IPS-18c (cell line): Measurements from ENCODE around the gene WDR83.
A peak's percentile ranks its signal among the peaks of the same experiment; 100 is the strongest.

ENCODE experiments used
- H3K4me3 ChIP-seq: 2 replicates; pipeline ENCODE4 v1.7.0; 2013; ENCODE audit warnings: low read depth, mild to moderate bottlenecking, low read length, moderate library complexity; ENCODE audit not compliant: insufficient read depth
- H3K9me3 ChIP-seq: one replicate; pipeline ENCODE4 v1.6.1; 2013; ENCODE audit warnings: mild to moderate bottlenecking, low read length, moderate library complexity; ENCODE audit not compliant: control insufficient read depth, insufficient read depth

The WDR83 gene

GRCh38 chr19:12647490-12648071, 19.0 kb upstream of the WDR83 start:
- H3K4me3 ChIP-seq: peak overlapping the region; percentile 22; the same call in 1 of the 2 replicates
- no peaks in the 10 kb centered on the region for H3K9me3 ChIP-seq

GRCh38 chr19:12648088-12648487, 18.5 kb upstream of the WDR83 start:
- Histone ChIP-seq H3K9me3 (no peaks in the 10 kb centered on the region), H3K4me3 (peak overlapping the region; percentile 22; the same call in 1 of the 2 replicates)

- no peaks in the 10 kb centered on the region for H3K9me3 ChIP-seq
- no peak overlapping the region for H3K4me3 ChIP-seq
Measured at GRCh38 chr19:12649941-12650340, 16.7 kb upstream of the WDR83 start.

DNA sequence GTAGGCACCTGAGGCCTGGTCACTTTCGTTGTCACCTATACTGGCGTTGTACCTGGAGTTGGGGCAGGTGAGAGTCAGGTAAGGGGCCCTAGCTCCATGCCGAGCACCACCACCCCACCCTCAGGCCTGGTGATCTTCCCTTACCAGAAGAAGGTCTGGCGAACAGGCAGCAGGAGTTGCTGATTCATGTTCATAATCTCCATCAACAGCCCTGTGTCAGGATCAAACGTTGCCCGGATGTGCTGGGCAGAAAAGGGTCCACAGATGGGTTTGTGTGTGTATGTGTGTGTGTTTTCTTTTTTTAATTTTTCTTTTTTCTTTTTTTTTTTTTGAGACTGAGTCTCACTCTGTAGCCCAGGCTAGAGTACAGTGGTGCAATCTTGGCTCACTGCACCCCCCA, 14.4 kb upstream of the WDR83 start:
- Histone ChIP-seq H3K9me3 (no peaks in the 10 kb centered on the region), H3K4me3 (no peak overlapping the region)

DNA sequence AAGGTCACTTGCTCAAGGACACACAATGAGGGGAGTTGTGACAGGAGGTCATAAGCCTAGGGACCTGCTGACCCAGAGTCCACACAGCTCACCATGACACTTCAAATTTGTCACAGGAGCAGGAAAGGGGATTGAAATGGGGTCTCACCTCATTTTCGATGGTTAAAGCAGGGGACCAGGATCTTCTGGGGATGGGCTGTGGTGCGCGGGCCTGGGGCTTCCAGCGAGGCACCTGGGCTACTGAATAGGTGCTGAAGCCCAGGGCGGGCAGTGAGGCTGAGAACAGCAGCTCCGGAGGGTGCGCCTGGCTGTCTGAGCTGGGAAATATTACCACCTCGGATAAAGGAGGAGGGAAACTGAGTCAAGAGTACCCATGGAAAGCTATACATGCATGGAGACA, 11.1 kb upstream of the WDR83 start:
- Histone ChIP-seq H3K9me3 (no peaks in the 10 kb centered on the region), H3K4me3 (no peak overlapping the region)

- H3K4me3 ChIP-seq: peak overlapping the region; percentile 11; the same call in 1 of the 2 replicates
- H3K9me3 ChIP-seq: no peaks in the 10 kb centered on the region
Measured at GRCh38 chr19:12656899-12657571, 9.6 kb upstream of the WDR83 start.

- Histone ChIP-seq H3K9me3 (no peaks in the 10 kb centered on the region), H3K4me3 (no peak overlapping the region)
Measured at GRCh38 chr19:12657966-12658365, 8.6 kb upstream of the WDR83 start.

DNA sequence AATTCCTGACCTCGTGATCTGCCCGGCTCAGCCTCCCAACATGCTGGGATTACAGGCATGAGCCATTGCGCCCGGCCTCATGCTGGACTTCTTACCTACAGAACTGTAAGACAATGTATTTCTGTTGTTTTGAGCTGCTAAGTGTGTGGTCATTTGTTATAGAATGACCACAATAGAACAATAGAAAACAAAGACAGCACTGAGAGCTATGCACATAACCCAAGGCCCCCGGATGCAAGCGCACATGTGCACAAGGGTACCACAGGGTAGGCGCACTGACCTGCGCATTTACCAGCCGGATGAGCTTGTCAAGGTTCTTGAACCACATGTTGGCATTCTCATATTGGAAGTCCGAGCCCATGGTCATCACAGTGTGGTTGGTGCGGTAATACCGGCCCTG, 5.6 kb upstream of the WDR83 start:
- no peak overlapping the region for H3K4me3 ChIP-seq

GRCh38 chr19:12664406-12665280, 2.0 kb upstream of the WDR83 start:
- Histone ChIP-seq H3K4me3 (no peak overlapping the region; the same call in 1 of the 2 replicates), H3K9me3 (peaks cover 2% of the 10 kb centered on the region)

More for the DNA sequence above, 5.6 kb upstream of the WDR83 start:
- H3K9me3 ChIP-seq: no peaks in the 10 kb centered on the region

DNA sequence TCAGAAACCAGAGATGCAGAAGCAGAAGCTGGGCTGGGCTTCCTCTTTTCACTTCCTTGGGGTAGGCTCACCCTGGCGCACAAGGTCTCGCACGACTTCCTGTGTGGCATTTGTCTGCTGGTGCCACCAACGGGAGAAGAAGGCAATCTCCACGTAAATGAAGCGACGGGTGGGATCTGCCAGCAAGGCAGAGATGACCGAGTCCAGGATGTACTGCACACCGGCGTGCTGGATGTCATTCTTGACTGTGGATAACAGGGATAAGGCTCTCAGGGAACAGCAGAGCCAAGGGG, 1.4 kb upstream of the WDR83 start:
- Histone ChIP-seq H3K4me3 (no peak overlapping the region), H3K9me3 (peaks cover 2% of the 10 kb centered on the region)

DNA sequence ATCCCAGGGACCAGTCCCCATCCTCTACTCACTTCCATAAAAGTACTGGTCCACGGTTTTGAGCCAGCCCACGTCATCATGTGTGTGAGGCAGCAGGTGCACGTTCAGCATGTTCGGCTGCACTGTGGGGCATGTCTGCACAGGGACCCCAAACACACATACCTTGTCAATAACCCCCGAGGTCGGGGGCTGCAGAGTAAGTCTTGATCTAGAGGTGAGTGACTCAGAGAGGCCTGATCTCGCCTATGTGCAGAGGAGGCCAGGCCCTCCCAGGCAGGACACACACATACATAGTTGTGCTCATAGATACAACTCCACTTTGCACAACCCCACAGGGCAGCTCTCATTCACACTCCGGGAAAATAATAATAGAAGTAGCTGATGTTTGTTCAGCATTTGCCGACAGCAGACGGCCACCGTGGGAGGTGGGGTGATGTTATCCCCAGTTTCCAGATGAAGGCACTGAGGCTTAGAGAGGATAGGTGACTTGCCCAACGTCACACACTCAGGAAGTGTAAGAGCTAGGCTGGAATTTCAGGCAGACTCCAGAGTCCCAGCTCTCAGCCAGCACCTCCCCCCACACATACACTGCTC, 839 bp upstream of the WDR83 start:
- Histone ChIP-seq H3K4me3 (peak overlapping the region; percentile 80), H3K9me3 (peaks cover 2% of the 10 kb centered on the region)

GRCh38 chr19:12667731-12668302, 1.2 kb downstream of the WDR83 start:
- 0 out of 2 replicates have a peak overlapping the region, but pooled peaks have one; percentile 94 for H3K4me3 ChIP-seq

GRCh38 chr19:12668346-12668745, 1.7 kb downstream of the WDR83 start:
- Histone ChIP-seq H3K4me3 (peak overlapping the region; percentile 94), H3K9me3 (peaks cover 2% of the 10 kb centered on the region)

More at GRCh38 chr19:12667731-12668302, 1.2 kb downstream of the WDR83 start:
- H3K9me3 ChIP-seq: peaks cover 2% of the 10 kb centered on the region

- peak overlapping the region; percentile 94 for H3K4me3 ChIP-seq
- H3K9me3 ChIP-seq: peaks cover 2% of the 10 kb centered on the region
Measured at GRCh38 chr19:12668932-12669269, 2.3 kb downstream of the WDR83 start.

- peak overlapping the region; percentile 94 for H3K4me3 ChIP-seq
- peaks cover 2% of the 10 kb centered on the region for H3K9me3 ChIP-seq
Measured at GRCh38 chr19:12669270-12670158, 2.9 kb downstream of the WDR83 start.

DNA sequence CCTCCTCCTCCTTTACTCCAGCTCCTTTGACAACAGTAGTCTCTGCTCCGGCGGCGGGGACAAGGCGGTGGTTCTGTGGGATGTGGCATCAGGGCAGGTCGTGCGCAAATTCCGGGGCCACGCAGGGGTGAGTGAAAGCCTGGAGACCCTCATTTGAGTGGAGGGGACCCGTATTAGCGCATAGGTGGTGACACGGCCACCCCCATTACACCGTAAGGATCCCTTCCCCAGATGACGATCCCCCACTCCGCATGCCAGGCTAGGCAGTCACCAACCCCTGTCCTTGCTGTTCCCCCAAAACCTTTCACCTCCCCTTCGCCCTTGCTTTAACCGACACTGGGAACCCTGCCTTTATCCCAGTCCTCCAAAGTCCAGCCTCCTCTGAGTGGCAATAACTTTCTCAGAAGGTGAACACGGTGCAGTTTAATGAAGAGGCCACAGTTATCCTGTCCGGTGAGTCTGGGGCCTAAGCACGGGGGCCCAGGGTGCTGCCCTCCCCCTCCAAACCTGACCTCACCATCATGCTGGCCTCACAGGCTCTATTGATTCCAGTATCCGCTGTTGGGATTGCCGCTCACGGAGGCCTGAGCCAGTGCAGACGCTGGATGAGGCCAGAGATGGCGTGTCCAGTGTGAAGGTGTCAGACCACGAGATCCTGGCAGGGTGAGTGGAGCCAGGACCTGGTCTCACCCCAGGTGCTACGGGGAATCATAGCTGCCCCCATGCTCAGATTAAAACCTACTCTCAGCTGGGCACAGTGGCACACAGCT, 3.7 kb downstream of the WDR83 start:
- Histone ChIP-seq H3K4me3 (peak overlapping the region; percentile 94), H3K9me3 (peaks cover 2% of the 10 kb centered on the region)
